ENCODE results near the gene TPSG1.
"Not testable (repeated sequence)": the region's sequence is repeated elsewhere in the genome, so short reads cannot be mapped to it uniquely, and the experiment has no call there.

The TPSG1 gene

DNA sequence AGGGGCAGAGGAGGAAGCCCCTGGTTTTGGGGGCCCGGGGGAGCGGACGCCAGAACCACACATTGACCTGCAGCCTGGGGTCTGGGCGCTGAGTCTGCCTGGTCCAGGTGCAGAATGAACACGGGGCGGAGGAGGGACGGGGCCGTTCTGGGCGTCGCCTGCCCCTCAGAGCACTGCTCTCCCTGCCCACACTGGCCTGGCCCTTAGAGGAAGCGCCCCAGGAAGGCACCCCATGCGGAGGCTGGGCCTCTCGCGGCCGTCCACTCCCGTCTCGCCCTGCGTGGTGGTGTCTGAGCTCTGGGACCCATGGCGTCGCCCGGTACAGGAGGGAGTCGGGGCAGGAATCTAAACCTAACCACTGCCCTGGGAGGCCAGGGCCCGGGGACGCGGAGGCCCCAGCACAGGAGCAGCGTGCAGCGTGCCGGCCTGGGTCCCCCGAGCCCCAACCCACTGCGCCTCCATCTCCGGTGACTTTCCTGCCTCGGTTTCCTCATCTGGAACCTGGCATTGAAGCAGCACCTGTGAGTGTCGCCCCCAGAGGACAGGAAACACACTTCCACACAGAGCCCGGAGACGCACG, 35.1 kb upstream of the TPSG1 start:
- TF ChIP-seq, protein P1, sequence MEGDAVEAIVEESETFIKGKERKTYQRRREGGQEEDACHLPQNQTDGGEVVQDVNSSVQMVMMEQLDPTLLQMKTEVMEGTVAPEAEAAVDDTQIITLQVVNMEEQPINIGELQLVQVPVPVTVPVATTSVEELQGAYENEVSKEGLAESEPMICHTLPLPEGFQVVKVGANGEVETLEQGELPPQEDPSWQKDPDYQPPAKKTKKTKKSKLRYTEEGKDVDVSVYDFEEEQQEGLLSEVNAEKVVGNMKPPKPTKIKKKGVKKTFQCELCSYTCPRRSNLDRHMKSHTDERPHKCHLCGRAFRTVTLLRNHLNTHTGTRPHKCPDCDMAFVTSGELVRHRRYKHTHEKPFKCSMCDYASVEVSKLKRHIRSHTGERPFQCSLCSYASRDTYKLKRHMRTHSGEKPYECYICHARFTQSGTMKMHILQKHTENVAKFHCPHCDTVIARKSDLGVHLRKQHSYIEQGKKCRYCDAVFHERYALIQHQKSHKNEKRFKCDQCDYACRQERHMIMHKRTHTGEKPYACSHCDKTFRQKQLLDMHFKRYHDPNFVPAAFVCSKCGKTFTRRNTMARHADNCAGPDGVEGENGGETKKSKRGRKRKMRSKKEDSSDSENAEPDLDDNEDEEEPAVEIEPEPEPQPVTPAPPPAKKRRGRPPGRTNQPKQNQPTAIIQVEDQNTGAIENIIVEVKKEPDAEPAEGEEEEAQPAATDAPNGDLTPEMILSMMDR (IDR thresholded peaks at IDR 0.05; ENCODE audit: insufficient read depth, missing control alignments) = no peak
- no peak for FAIRE-seq
- no peak for DNase-seq (ENCODE audit: insufficient read length, low spot score)

DNA sequence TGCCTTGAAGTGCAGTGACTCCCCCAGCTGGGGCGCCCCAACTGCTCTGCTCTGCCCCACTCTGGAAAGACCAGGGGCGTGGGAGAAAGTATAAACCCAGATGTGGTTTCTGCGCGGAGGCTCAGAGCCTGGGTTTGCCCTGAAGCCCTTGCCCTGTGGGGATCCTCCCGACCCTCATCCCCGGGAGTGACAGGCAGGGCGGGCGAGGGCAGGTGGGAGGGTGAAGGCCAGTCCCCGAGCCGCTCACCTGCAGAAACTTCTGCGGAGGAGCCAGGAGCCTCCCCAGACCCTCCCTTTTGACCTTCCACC, 34.6 kb upstream of the TPSG1 start:
- TF ChIP-seq, protein P1 (IDR thresholded peaks at IDR 0.05; ENCODE audit: insufficient read depth, missing control alignments) = no peak
- FAIRE-seq (no peak), DNase-seq (ENCODE audit: insufficient read length, low spot score) (no peak)

GRCh38 chr16:1258906-1259759, 34.1 kb upstream of the TPSG1 start:
- TF ChIP-seq, protein P1 (IDR thresholded peaks at IDR 0.05; ENCODE audit: insufficient read depth, missing control alignments) = no peak
- DNase-seq (ENCODE audit: insufficient read length, low spot score) = no peak
- FAIRE-seq = no peak

GRCh38 chr16:1258225-1258600, 33.1 kb upstream of the TPSG1 start:
- TF ChIP-seq, protein P1 (IDR thresholded peaks at IDR 0.05; ENCODE audit: insufficient read depth, missing control alignments) = no peak
- FAIRE-seq (no peak), DNase-seq (ENCODE audit: insufficient read length, low spot score) (no peak)

GRCh38 chr16:1257561-1258224, 32.6 kb upstream of the TPSG1 start:
- no peak for DNase-seq (ENCODE audit: insufficient read length, low spot score)
- FAIRE-seq = no peak

GRCh38 chr16:1256874-1257322, 31.8 kb upstream of the TPSG1 start:
- TF ChIP-seq, protein P1 (IDR thresholded peaks at IDR 0.05; ENCODE audit: insufficient read depth, missing control alignments) = no peak
- DNase-seq (ENCODE audit: insufficient read length, low spot score) (no peak), FAIRE-seq (no peak)

More at GRCh38 chr16:1257561-1258224, 32.6 kb upstream of the TPSG1 start:
- TF ChIP-seq, protein P1 (IDR thresholded peaks at IDR 0.05; ENCODE audit: insufficient read depth, missing control alignments) = no peak

DNA sequence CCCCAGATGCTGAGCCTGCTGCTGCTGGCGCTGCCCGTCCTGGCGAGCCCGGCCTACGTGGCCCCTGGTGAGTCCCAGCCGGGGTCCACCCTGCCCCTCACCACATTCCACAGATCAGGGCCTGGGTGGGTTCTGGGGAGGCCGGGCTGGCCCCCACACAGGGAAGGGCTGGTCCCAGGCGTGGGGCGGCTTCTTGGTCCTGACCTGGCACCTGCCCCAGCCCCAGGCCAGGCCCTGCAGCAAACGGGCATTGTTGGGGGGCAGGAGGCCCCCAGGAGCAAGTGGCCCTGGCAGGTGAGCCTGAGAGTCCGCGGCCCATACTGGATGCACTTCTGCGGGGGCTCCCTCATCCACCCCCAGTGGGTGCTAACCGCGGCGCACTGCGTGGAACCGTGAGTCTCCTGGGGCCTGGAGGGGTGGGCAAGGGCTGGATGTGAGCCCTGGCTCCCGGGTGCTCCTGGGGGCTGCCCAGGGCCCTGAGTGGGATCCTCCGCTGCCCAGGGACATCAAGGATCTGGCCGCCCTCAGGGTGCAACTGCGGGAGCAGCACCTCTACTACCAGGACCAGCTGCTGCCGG, 31.3 kb upstream of the TPSG1 start:
- not testable (repeated sequence) for DNase-seq (ENCODE audit: insufficient read length, low spot score); FAIRE-seq

DNA sequence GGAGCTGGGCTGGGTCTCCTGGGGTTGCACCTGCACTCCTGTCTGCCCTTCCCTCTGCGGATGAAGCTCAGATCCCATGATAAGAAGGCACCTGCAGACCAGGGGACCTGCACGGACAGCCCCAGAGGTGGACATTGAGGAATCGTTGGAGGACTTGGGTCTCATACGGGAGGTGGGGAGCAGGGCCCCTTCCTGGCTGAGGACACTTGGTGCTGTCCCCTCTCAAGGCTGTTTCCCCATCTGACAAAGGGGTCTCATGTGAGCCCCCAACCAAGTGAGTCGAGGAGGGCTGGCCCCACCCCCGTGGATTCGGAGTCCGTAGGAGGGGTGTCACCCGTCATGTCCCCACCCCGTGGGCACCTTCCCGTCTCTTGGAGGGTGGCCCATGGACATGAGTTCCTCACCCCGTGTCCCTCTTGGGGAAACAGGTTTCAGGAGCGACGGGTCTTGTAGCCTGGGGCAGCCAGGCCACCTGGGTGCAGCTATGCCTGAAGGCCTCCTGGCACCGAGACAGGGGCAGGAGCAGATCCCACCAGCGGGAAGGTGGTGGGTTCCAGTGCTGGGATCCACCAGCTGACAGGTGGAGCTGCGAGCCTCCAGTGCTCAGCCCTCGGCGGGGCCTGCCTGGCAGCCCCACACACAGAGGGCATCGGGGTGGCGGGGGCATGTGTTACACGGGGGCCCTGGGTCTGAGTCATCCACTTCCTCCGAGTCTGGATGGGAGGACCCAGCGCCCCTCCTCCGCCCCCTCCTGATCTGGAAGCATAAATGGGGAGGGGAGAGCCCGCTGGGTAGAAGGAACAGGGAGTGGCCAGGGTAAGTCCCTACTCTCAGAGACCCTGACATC, 30.4 kb upstream of the TPSG1 start, which contains the start of gene TPSD1:
TSS of gene TPSD1 (plus strand) at position 794 of the 847 bp plus-strand sequence. CDS start 212 bp downstream, outside the sequence.
- DNase-seq (ENCODE audit: insufficient read length, low spot score); FAIRE-seq: not testable (repeated sequence)

GRCh38 chr16:1254821-1255220, 29.8 kb upstream of the TPSG1 start:
- FAIRE-seq; DNase-seq (ENCODE audit: insufficient read length, low spot score): not testable (repeated sequence)

DNA sequence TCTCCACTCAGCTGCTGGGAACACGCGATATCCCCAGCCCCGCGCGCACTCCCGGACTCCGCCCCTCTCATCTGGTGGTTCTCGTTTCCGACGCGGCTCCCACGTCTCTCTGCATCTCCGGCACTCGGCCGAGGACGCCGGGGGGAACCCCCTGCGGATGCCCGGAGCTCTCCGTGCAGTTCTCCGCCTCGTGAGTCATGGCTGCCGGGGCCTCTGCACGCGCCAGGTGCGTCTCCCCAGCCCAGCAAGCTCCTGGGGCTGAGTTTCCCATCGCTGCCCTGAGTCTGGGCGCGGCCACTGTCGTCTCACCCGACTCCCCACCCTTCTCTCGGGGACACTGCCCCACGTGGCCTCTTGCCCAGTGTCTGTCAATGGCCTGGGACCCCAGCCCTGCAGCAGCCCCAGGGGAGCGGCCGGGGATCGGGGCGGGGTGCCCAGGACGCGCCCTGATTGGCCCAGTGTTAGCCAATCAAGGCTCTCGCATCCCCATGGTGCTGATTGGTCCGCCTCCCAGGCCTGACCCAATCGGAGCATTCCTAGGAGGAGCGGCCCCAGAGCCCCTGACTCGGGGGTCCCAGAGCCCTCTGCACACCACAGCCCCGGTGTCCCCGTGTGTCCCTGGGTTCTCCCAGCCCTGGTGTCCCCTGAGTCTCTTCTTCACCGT, 28.8 kb upstream of the TPSG1 start:
- not testable (repeated sequence) for FAIRE-seq; DNase-seq (ENCODE audit: insufficient read length, low spot score)

Measured in D721Med (cell line).